Peyer's patch (tissue), 4 donors: ENCODE results near the gene CELSR1.

ENCODE experiments used
- POLR2A ChIP-seq, 2 donors: fragments of 450-650 bp; IDR thresholded peaks; one replicate each; pipeline ENCODE4 v1.5.1; 2017; ENCODE audit warnings: antibody characterized with exemption in 2 of 2, mild to moderate bottlenecking in 2 of 2, moderate library complexity in 2 of 2
- TF ChIP-seq, protein P1 (sequence below), 6 experiments: fragments of 450-650 bp in 4 of 6; fragments of 200-600 bp in 2 of 6; sonication (generic) in 1 of 6; IDR thresholded peaks; one replicate each; pipeline ENCODE4 v1.5.1; 2017 to 2019; ENCODE audit warnings: antibody characterized with exemption in 6 of 6, mild to moderate bottlenecking in 3 of 6, moderate library complexity in 1 of 6

DNA sequence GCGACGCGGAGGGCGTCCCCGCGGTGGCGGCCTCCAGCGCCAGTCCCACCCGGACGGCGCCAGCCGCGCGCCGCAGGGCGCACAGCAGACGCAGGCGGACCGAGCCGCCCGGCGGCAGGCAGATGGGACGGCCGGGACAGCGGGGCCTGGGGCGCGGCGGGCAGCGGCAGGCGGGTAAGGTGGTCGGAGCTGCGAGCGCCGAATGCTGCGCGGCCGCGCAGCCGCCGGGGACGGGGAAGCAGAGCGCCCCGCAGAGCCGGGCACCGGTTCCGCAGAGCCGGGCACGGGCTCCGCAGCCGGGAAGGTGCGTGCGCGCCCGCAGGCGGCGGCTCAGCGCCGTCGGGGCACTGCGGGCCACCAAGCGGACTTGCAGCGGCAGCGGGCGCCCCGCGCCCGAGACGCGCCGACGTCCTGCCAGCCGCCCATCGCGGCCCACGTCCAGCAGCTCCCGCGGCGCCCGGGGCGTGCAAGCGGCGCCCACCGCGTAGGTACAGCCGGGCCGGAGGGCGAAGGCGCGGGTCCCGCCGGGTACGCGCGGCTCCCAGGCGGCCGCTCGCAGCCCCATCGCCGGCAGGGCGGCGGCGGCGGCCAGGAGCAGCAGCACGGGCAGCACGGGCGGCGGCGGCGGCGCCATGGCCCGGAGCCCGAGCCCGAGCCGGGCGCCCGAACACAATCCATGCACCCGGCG lies 739 bp downstream of the CELSR1 start:
- TF ChIP-seq, protein P1, sequence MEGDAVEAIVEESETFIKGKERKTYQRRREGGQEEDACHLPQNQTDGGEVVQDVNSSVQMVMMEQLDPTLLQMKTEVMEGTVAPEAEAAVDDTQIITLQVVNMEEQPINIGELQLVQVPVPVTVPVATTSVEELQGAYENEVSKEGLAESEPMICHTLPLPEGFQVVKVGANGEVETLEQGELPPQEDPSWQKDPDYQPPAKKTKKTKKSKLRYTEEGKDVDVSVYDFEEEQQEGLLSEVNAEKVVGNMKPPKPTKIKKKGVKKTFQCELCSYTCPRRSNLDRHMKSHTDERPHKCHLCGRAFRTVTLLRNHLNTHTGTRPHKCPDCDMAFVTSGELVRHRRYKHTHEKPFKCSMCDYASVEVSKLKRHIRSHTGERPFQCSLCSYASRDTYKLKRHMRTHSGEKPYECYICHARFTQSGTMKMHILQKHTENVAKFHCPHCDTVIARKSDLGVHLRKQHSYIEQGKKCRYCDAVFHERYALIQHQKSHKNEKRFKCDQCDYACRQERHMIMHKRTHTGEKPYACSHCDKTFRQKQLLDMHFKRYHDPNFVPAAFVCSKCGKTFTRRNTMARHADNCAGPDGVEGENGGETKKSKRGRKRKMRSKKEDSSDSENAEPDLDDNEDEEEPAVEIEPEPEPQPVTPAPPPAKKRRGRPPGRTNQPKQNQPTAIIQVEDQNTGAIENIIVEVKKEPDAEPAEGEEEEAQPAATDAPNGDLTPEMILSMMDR (IDR thresholded peaks at IDR 0.05), result no peak
- no peak for TF ChIP-seq POLR2A (IDR thresholded peaks at IDR 0.05)
